Panc1 (cell line): ENCODE results near the gene CHRDL2.

ENCODE experiments used
- CTCF ChIP-seq: fragments of 450-650 bp; IDR thresholded peaks from 2 replicates; pipeline ENCODE4 v1.5.1; 2017; ENCODE audit warnings: mild to moderate bottlenecking
- TCF7L2 ChIP-seq: IDR thresholded peaks from 2 replicates; pipeline ENCODE4 v1.6.1; 2011; ENCODE audit warnings: mild to moderate bottlenecking, low read depth, low read length, inconsistent platforms

GRCh38 chr11:74735365-74735928 is 4.2 kb upstream of the CHRDL2 start:
- no peak for TF ChIP-seq CTCF
- no peak for TF ChIP-seq TCF7L2
